Astrocyte of the spinal cord (primary cell): ENCODE results near the gene DAGLA.

Source experiments
- DNase-seq: peaks from one replicate; pipeline ENCODE4 v3.0.0; 2011; ENCODE audit warnings: low read depth, low spot score
- H3K4me3 ChIP-seq: 2 replicates; pipeline ENCODE4 v1.5.1; 2011; ENCODE audit warnings: low read depth, mild to moderate bottlenecking, low read length, moderate library complexity
- CTCF ChIP-seq: IDR thresholded peaks from 2 replicates; pipeline ENCODE4 v1.5.1; 2012; ENCODE audit warnings: low read depth, mild to moderate bottlenecking, low read length, inconsistent platforms
- in situ Hi-C: cut with HindIII; loops from 2 replicates; pipeline ENCODE4 v1.10.0; 2017; ENCODE audit warnings: low sequenced_read_pairs

Gene DAGLA

DNA sequence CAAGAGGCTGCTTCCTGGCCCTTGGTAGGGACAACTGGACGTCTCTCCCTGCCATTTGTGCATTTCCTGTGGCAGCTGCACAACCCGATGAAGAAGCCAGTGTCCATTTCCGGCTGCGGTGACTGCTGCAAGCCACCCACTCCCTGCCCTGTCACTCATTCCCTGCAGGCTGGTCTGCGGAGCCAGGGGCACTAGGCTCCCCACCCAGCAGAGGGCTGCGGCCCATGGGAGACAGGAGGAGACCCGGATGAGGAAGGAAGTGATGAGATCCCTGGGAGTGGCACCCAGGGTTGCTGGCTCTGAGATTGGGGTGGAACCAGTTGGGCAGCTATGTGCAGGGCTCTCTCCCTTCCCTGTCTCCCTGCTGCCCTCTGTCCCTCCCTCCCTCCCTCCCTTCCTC, 62.2 kb downstream of the DAGLA start:
- in situ Hi-C loops: no loop called here
- no peak for DNase-seq
- H3K4me3 ChIP-seq: no peak overlapping the region
- no peak for TF ChIP-seq CTCF

- no peak for DNase-seq
- in situ Hi-C loops: no loop called here
- no peak for TF ChIP-seq CTCF
- no peak overlapping the region for H3K4me3 ChIP-seq
Observed at GRCh38 chr11:61743486-61744095, 63.4 kb downstream of the DAGLA start.

DNA sequence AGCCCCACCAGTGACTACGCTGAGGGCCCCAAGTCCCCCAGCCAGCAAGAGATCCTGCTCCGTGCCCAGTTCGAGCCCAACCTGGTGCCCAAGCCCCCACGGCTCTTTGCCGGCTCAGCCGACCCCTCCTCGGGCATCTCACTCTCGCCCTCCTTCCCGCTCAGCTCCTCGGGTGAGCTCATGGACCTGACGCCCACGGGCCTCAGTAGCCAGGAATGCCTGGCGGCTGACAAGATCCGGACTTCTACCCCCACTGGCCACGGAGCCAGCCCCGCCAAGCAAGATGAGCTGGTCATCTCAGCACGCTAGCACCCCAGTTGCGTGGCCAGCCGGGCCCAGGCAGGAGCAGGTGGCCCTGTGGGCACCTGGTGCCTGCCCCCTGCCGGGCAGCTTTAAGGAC, 64.0 kb downstream of the DAGLA start:
- DNase-seq: no peak
- no peak overlapping the region for H3K4me3 ChIP-seq
- in situ Hi-C loops: no loop called here
- no peak for TF ChIP-seq CTCF

GRCh38 chr11:61744609-61745156, 64.5 kb downstream of the DAGLA start:
- no peak for TF ChIP-seq CTCF
- H3K4me3 ChIP-seq: no peak overlapping the region
- in situ Hi-C loops: no loop called here

DNA sequence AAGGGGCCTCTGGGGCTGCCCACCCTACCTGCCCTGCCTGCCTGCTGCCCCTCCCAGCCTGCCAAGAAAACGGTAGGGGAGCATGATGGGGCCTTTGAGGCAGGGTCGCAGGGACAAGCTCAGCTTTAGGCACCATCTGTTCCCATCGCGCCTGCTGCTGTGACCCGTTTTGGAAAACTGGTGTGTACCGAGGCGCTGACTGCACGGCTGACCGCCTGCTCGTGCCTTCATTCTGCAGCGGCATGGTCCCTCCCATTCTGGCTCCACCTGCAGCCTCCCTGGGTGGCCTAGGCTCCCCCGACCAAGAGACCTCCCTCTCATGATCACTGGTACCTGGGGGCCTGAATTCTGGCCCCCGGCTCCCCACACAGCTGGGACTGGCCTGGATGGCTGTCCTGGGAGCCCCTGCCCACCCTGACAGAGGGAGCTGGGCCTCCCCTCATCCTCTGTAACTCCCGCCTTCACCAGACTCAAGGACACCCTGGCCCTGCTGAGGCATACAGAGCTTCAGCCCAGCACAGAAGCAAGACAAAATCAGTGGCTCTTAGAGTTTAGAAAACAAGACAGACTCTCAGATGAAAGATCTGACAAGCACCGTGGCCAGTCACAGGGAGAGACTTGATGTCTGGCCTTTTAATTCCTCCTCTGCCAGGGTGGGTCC, 65.7 kb downstream of the DAGLA start:
- in situ Hi-C loops: no loop called here
- H3K4me3 ChIP-seq: no peak overlapping the region
- TF ChIP-seq CTCF: no peak
- no peak for DNase-seq

More at GRCh38 chr11:61744609-61745156, 64.5 kb downstream of the DAGLA start:
- DNase-seq: no peak

- no peak for TF ChIP-seq CTCF
- H3K4me3 ChIP-seq: no peak overlapping the region
- DNase-seq: no peak
- in situ Hi-C loops: no loop called here
Observed at GRCh38 chr11:61746442-61747191, 66.4 kb downstream of the DAGLA start.
